DMS53 (cell line): ENCODE data around the gene MOV10.
A peak's percentile ranks its signal among the peaks of the same experiment; 100 is the strongest.

ENCODE experiments used
- DNase-seq: peaks from one replicate; lab custom pipeline; 2025; lab: John Stamatoyannopoulos, UW

Gene MOV10

DNA sequence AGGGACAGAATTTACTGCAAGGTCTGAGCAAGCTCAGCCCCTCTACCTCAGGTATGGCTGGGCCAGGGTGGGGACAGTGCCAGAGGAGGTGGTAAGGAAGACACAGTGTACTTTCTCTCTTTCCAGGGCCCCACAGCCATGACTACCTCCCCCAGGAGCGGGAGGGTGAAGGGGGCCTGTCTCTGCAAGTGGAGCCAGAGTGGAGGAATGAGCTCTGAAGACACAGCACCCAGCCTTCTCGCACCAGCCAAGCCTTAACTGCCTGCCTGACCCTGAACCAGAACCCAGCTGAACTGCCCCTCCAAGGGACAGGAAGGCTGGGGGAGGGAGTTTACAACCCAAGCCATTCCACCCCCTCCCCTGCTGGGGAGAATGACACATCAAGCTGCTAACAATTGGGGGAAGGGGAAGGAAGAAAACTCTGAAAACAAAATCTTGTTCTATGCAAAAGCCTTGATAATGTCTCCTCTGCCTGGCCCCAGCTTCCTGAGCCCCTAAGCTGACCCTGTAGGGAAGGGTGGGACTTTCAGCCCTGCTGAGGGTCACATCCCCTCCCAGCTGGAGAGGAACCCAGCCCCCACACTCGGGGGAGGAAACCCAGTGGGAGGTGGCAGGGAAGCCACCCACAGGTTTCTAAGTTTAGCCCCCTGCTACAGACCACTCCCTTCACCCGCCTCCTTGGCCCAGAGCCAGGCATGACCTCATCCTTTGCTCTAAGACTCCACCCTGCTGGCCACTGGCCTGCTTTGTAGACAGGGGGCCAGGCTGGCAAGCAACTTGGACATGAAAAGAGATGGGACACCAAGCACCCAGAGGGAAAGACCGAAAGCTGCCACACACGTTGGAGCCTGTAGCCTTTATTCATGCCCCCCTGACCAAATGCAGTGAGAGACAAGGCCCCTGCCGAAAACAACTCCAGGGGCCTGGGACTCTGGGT lies 26.1 kb downstream of the MOV10 start:
- DNase-seq: peak; percentile 81

DNA sequence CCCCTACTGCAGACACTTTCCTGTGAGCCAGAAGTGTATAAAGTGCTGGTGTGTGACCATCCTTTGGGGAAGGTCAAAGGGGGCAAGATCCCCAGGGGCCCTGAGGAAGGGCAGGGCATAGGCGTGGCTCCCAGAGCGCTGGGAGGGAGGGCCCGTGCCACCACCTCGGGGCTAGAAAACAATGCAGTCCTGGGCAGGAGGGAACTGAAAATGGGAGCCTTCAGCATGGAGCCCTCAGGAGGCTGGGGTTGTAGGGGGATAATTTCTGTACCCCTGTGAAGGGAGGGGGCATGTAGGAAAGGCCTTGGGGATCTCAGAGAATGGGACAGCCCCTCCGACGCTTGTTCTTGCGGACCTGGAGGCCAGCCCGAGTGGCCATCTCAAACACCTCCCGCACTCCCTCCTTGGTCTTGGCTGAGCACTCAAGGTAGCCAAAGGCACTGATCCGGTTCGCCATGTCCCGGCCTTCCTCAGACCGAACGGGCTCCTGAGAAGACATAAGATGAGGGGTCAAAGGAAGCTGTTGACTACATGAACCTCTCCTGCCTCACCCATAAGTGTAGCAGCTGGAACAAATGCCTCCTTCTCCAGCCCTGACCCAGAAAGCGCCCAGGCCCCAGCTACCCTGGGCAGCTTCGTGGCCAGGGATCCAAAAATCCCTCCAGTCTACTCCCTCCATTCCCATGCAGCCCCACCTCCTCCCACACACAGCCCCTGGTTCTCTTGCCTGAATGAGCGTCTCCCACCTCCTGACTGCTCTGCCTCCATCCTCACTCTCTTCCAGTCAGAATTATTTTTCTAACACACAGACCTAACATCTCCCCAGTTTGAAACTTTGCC lies 27.0 kb downstream of the MOV10 start:
- DNase-seq: no peak

DNA sequence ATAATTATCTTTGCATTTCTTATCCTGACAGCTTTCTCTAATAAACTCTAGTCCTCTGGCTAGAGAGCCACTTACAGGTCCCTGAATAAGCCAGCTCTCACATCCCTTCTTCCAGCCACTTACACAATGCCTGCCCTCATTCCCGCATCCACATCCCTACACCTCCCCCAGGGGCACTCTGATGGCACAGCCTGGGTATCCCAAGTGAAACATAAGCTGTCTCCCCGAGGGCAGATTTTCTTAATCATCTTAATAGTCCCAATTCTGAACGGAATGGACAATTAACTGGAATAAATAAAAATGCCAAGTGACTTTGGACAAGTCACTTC lies 27.6 kb downstream of the MOV10 start:
- DNase-seq: no peak

DNA sequence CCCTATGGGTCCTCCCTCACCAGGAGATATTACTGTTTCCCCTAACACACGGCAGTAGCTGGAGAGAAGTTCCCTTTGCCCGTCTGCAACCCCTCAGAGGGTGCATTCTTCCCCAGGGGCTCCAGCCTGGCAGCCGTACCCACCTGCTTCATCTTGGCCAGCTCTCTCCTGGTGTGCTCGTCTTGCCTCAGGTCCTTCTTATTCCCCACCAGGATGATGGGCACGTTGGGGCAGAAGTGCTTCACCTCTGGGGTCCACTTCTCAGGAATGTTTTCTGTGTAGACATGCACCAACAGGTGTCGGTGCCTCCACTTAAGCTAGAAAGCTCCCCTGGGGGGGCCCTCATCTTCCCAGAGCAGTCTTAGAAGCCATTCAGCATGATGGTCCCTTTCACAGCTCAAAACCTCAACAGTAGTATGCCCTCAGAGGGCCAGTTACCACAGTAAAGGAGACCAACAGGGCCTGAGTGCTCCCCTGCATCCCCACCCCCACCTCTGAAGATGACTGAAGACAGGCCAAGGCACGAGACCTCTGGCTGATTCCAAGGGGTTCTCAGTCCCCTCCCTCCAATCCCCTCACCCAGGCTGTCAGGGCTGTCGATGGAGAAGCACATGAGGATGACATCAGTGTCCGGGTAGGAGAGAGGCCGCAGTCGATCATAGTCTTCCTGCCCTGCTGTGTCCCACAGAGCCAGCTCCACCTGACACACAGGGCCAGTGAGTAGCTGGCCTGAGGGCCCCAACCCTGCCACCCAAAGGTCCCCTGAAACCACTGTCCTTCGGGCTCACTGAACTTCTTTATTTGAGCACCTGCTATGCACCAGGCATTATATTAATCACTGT lies 28.2 kb downstream of the MOV10 start:
- no peak for DNase-seq

DNA sequence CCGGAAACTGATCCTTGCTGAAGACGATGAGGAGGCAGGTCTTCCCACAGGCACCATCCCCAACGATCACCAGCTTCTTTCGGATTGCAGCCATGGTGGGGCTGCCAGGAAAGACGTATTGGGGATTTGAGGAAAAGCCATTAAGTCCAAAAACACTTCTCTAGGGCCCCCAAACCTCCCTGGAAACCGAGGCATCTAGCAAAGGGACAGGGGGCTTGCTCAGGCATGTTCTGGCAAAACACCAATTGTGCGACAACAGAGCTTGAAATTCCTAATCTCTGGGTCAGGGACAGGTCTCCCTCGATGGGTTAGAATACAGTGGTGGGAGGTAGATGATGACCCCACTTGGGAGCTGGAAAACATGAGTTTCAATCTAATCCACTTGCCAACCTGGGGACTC lies 29.2 kb downstream of the MOV10 start:
- no peak for DNase-seq

DNA sequence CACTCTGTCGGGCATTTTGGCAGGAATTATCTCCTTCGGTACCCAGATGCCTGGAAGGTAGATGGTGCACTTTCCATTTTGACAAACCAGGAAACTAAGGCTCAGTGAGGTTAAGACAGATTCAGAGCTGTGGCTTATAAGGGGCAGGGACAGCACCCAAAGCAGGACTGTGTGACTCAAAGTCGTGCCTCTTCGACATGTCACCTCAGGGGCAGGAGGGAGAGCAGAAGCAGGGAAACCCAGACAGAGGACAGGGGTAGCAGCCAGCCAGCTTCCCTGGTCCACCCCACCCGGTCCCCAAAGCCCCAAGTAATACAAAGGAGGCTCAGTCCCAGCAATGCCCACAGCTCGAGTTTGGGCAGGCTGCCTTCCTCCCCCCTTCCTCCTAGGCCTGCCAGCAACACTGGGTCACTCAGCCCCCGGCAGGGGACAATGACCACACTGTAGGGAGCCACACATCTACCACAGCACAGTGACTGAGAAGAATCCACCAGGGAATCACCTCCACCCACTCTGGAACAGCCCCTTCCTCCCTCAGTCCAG lies 30.0 kb downstream of the MOV10 start:
- DNase-seq: no peak

DNA sequence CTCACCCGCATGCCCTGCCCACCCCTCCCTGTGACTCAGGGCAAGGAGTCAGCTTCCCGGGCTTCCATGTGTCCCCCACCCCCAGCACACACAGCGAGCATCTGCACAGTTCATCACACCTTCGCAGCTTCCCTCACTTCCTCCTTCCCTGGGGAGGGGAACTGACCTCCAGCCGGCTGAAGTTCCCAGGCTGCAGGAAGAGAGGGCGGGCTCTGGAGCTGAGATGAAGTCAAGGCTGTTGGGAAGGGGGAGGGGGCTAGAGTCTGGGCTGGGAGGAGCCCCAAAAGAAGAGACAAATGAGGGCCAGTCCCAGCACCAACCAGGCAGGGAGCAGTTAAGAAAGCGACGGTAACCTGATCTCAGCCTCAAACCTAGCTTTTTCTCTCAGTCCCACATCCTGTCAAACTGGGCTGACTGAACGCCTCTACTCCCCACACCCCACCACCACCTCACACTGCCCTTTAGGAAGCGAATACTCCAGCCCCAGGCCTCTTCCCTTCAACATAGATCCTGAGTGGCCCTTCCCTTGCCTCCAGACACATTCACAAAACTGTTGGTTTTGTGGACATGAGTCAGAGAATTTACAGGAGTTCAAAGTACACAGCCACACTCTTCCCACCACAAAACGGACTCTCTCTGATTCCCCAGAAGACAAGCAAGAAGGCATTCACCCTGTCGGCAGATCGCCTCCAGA lies 30.6 kb downstream of the MOV10 start:
- DNase-seq: peak; percentile 91

DNA sequence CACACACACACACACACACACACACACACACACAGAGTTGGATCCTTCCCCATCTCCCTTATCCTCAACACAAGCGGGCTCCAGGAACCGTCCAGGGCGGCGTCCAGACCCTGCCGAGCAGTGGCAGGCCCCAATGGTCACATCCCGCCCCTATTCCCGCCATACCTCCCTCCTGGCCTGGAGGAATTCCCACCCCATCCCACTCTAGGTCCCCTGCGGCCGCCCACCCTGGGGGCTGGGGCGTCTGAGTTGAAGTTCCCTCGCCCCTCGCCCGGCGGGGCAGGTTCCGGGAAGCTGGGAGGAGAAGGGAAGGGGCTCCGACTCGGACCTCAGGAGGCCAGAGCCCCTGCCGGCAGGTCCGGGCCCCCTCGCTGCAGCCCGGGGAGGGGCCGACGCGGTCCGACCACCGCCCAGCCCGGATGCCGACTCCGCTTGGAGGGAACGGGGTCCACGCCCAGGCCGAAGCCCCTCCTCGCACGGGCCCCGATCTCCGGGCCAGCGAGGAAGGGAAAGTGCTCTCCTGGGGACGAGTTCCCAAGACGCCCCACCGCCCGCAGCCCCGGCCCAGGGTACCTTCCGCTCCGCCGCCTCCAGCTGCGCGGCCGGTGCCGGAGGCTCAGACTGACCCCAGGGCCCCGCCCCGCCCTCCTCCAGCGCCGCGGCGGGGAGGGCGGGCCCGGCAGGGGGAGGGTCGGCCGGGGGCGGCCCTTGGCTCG lies 32.2 kb downstream of the MOV10 start, which contains the start of gene RHOC:
Gene RHOC, minus strand, starts transcription at position 623 of the 716 bp plus-strand sequence. CDS start 3,328 bp downstream, outside the sequence.
- DNase-seq: peak; percentile 89

DNA sequence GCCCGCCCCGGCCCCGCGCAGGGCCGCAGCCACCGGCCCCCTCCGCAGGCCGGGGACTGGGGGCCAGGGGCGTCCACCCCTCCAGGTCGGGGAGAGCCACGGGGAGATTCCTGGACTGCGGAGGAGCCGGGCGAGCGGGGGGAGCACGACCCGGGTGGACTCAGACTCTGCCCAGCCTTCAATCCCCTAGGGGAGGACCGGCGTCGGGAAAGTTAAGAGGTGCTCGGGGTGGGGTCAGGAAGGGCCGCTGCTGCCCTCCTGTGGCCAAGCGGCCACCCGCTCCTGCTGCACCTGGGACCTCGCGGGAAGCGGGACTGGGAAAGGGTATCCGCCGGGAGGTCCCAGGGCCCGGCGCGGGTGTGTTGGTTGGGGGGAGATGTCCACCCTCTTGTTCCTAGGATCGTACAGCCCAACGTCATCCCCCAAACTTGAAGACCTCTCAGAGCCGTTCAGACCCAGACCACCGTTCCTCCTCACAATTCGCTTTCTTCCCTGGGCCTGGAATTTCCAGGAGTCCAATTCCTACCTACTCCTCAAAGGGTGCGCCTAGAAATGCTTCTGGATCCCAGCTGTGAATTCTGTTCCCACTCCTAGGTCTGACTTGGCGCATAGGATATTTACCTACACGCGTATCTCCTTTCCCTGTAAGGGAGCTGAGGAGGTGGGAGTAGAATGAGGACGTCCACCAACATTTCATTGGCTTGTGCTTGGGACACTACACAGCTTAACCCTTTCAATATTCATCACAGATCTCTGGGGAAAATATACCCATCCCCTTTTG lies 33.0 kb downstream of the MOV10 start:
- DNase-seq: peak; percentile 95

DNA sequence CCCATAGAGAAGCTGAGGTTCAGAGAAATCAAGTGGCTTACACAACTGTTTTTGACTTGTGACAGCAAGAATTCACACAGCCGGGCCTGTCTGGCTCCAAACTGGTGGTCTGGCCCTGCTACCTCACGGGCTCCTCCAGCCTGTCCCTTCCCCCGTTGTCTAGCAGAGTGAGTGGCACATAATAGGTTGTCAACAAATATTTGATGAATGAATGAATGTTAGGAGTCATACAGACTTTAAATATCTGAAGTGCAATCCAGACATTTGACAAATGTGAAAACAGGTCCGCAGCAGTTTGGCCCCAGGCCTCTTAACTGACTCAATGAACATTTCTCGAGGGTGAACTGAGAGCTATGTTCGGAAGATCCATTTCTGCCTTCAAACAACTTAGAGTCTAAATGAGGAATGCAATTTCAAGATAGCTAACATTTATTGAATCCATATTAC lies 33.6 kb downstream of the MOV10 start:
- DNase-seq: no peak

DNA sequence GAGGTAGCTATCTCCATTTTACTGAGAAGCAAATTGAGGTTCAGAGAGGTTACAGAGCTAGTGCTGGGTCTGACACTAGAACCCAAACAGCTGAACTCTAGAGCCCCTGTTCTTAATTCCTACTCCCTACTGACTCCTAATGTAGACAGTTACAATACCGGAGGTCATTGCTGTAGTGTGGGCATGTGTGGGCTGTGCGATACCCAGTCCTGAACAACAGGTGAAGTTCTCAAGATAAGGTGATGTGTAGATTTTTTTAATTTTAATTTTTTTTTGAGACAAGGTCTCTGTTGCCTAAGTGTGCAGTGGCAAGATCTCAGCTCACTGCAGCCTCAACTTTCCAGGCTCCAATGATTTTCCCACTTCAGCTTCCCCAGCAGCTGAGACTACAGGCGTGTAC lies 34.0 kb downstream of the MOV10 start:
- no peak for DNase-seq

DNA sequence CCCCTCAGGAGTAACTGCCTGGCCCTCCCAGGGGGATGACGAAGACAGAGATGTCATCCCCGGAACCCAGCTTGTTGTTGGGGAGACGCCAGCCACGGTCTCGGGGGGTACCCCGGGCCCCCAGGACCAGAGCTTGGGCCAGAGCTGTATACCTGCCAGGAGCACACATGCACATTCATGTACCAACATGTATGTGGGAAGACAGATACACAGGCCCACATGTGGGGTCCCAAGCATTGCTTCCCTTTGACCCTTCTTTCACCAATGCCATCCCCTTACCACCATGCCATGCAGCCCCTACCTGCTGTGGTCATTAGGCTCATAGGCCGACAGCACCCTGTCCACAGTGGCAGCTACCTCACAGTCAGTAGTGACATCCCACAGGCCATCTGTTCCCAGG lies 35.7 kb downstream of the MOV10 start:
- no peak for DNase-seq

DNA sequence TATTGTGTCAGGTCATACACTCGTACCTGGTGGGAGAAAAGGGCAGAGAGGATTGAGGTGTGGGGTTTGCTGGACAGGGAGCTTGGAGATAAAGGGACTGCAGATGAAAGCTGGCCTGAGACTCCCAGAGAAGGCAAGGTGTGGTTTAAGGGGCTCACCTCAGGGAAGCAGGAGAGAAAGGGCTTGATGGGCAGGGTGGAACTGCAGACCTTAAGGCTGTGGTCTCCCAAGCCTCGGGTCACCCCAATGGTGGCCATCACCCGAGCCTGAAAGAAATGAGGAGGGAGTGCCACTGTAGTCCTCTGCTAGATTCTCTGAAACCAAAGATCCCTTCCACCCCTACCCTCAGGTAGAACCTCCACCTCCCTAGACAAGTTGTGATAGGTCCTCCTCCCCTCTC lies 36.1 kb downstream of the MOV10 start:
- DNase-seq: no peak

DNA sequence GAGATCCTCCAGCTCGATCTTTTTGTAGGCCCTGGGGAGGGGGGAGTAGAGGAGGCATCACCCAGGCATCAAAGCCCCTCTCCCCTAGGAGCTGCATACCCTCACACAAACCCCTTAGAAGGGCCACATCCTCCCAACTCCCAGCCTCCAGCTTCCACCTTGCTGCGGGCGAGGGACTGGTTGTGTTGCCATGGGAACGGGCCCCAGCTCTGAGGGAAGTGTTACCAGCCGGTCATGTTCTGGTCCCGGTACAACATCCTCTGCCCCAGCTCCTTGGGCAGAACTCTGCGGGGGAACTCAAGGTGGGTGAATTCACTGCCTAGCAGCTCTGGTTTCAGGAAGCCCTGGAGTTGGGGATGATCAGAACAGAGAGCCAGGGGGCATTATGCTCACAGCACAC lies 36.6 kb downstream of the MOV10 start:
- no peak for DNase-seq

DNA sequence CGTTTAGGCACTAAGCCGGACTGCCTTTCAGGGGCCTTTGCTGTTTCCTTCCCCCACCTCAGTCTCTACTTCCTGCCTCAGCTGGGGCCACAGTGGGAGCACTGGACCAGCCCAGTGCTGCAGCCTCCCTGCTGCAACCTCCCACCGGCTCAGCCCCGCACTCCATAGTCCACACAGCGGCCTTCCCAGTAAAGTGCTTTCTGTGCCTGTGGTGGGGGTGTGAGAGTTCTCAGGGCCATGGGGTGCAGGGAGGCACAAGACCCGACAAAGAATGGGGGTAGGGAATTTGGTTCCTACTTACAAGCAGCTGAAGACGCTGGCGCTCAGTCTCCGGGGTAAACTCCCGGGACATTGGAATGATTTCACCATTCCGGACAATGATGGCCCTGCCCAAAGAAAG lies 37.2 kb downstream of the MOV10 start:
- DNase-seq: no peak

DNA sequence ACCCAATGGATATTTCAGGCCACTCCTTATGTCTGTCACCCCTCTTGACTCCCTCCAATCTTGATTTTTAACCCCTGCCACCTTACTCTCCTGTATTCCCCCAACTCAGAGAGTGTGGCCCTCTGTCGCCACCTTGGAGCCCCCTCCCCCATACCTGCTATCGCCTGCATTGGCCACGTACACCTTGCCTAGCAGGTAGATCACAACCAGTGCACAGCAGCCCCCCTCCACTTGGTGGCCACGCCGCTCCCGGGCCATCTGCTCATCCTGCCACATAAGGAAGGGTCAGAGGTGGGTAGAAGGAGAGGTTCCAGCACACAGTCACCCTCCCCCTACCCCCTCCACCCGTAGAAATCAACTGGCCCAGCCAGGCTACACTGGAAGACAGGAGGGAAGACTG lies 37.7 kb downstream of the MOV10 start:
- DNase-seq: no peak

DNA sequence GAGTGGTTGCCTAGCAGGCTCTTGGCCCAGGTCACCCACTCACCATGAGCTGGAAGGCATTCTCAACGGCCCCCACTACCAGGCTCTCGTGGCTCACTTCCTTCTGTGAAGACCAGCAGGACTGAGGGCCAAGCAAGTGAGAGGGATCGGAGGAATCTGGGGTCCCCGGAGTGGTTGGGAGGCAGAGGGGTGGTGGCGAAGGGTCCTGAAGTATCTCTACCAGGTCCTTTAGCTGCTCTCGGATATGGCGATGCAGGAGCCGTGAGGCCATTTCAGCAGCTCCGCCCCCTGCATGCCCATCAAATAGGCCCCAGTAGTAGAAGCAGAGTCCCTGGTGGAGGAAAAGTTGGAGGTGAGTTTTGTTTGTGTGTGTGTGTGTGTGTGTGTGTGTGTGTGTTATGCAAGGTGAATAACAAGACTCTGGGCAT lies 38.3 kb downstream of the MOV10 start:
- DNase-seq: no peak

DNA sequence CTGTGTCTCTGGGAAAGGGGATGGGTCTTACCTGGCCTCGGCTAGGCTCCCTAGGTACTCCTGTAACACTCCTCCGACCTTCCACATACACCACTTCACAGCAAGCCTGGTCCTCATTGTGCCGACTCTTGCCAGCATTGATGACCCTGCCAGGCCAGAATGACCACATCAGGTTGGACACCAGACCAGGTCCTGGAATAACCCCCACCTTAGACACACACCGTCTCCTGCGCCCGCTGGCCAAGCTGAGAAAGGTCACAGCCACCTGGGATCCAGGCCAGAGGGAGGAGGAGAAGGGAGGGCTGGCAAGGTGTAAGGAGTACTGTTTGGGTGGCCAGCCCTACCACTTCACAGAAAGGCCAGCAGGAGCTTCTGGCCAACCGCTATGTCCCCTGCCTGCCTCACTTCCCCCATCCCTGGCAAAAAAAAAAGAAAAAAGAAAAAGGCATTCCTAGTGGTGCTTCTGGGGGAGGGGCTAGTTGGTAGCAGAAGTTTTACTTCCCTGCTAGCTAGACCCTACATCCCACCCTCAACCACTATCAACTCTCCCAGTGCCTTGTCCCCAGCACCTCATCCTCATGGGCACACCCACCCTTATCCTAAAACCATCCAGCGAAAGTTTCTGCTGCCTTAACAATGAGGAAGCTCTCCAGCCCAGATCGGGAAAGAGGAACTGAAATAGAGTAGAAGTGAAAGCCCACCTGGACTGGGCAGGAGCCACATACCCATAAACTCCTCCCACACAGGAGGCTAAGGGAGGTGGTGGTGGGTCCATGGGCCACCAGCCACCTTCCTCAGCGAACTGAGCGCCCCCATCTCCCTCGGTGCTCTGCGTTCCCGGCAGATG lies 39.2 kb downstream of the MOV10 start:
- peak; percentile 41 for DNase-seq
